ENCODE results near the gene PTGER1. TPM values are rescaled to one million over a fixed set of nuclear protein-coding genes. Genes with fewer than 3 reads are reported as not detected.

The PTGER1 gene
- total and polyA plus RNA-seq, 2 of the 8 experiments (the other 6 are each of a cell fraction or from before 2014, with no cell fraction given), result 0.20 to 0.41 TPM

DNA sequence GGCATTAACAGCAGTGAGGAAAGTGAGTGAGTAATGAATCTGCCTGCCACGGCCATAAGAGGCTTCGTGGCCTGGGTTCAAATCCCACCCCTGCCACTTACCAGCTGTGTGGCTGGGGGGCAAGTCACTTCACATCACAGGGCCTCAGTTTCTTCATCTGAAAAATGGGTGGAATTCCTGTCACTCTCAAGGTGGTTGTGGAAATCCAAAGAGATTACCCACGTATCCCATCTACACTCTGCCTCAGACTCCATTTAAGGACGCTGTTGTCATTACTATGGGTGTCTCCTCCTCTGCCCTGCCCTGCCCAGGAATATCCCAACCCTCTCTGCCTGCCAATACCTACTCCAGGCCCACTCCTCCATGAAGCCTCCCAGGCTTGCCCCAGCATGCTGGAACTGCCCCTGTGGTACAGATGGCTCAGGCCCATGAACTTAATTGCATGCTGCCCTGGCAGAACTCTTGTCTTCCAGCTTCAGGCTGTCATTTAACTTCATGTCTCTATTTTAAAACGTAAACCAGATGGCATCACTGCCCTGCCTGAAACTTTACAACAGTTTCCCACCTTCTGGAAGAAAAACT lies 17.7 kb upstream of the PTGER1 start:
- POLR2A ChIA-PET (ENCODE audit: partially characterized antibody), result interaction anchor here (0.7 to 6.0 kb wide), 6 partner anchors 10 to 350 kb away, joined by 3 to 45 read pairs (median 3); no protein-coding TSS in a partner anchor
- H2BK15ac ChIP-seq (ENCODE audit: low read length), result no peak overlapping the region
- H3K23me2 ChIP-seq (ENCODE audit: low read depth, low read length), result peaks cover 7% of the 10 kb centered on the region; the same call in 1 of the 2 replicates
- H3K4ac ChIP-seq (replicated peaks; ENCODE audit: insufficient read length, low read depth, low read length), result no peak overlapping the region
- no peak overlapping the region for H2AK5ac ChIP-seq (ENCODE audit: low read depth, low read length)
- H3K4me1 ChIP-seq (replicated peaks in 1 of 4; ENCODE audit: control insufficient read depth in 3 of 4, insufficient read depth in 4 of 4, low read length in 3 of 4), result peaks cover 0 to 13% (median 6%) of the 10 kb centered on the region in 4 experiments; a peak in 5 of 7 replicates
- H2BK20ac ChIP-seq (ENCODE audit: low read length), result no peak overlapping the region
- H4K8ac ChIP-seq (ENCODE audit: extremely low read depth, insufficient read depth, low read length), result no peak overlapping the region
- no peak overlapping the region for H3K27ac ChIP-seq (ENCODE audit: low read depth, low read length)
- H2AFZ ChIP-seq (ENCODE audit: low read length), result no peak overlapping the region
- peaks cover 0 to 11% of the 10 kb centered on the region in 2 experiments; a peak in 2 of 4 replicates for H3K79me2 ChIP-seq (ENCODE audit: control insufficient read depth in 1 of 2, insufficient read depth in 2 of 2, low read length in 2 of 2)
- no peak overlapping the region for H3K4me2 ChIP-seq (ENCODE audit: insufficient read depth in 1 of 2, low read depth in 2 of 2, low read length in 2 of 2)
- no peak overlapping the region for H3K9ac ChIP-seq (replicated peaks in 1 of 4; ENCODE audit: extremely low read depth in 1 of 4, low read depth in 3 of 4, low read length in 3 of 4)
- no peaks in the 10 kb centered on the region for H3K27me3 ChIP-seq (replicated peaks in 1 of 4; ENCODE audit: control insufficient read depth in 3 of 4, extremely low read depth in 1 of 4, insufficient read depth in 3 of 4, low read length in 3 of 4)
- H4K5ac ChIP-seq (ENCODE audit: insufficient read length, low read depth, low read length), result no peak overlapping the region
- peaks cover 3% of the 10 kb centered on the region for H3K79me1 ChIP-seq (ENCODE audit: low read depth, low read length)
- H3K23ac ChIP-seq (ENCODE audit: insufficient read length), result no peak overlapping the region
- no peaks in the 10 kb centered on the region for H3K9me3 ChIP-seq (ENCODE audit: insufficient read depth in 2 of 2, low read depth in 1 of 2, low read length in 1 of 2)
- peaks cover 0 to 12% (median 1%) of the 10 kb centered on the region in 4 experiments; a peak in 5 of 8 replicates for H3K36me3 ChIP-seq (ENCODE audit: control insufficient read depth in 2 of 4, insufficient read depth in 4 of 4, low read length in 3 of 4)
- H3K4me3 ChIP-seq (ENCODE audit: extremely low read depth in 1 of 4, insufficient read depth in 2 of 4, low read depth in 3 of 4, low read length in 4 of 4), result no peak overlapping the region
- no peak for FAIRE-seq
- no peak overlapping the region for H4K91ac ChIP-seq (replicated peaks; ENCODE audit: insufficient read length, low read length)
- no peak overlapping the region for H2BK120ac ChIP-seq (replicated peaks; ENCODE audit: low read depth, low read length)
- no peak for DNase-seq (ENCODE audit: low read depth in 1 of 2, low spot score in 2 of 2)
- H3K14ac ChIP-seq (ENCODE audit: insufficient read length), result no peak overlapping the region
- no peak overlapping the region for H3K18ac ChIP-seq (ENCODE audit: extremely low read depth, low read length)
- 100% methylated on average over 5 of the region's 5 CpGs; no CpG with 5 or more reads in 1 of the 2 experiments for WGBS, 2 experiments (ENCODE audit: extremely low coverage in 1 of 2, insufficient coverage in 1 of 2, insufficient read length in 1 of 2, insufficient replicate concordance in 2 of 2, low coverage in 1 of 2, low lambda C conversion rate in 2 of 2, missing lambda C conversion rate in 1 of 2)
- H2BK12ac ChIP-seq (ENCODE audit: low read depth, low read length), result no peak overlapping the region
- H2BK5ac ChIP-seq (ENCODE audit: low read depth, low read length), result no peak overlapping the region
- no peak overlapping the region for H3K56ac ChIP-seq (replicated peaks; ENCODE audit: insufficient read length, low read depth, low read length)
- H4K20me1 ChIP-seq (replicated peaks in 1 of 2; ENCODE audit: control insufficient read depth in 1 of 2, insufficient read depth in 2 of 2, low read length in 2 of 2), result peaks cover 0 to 10% of the 10 kb centered on the region in 2 experiments
- CTCF ChIA-PET (ENCODE audit: partially characterized antibody), result interaction anchor here (0.6 to 6.4 kb wide), 5 partner anchors 11 to 20 kb away, joined by 3 to 34 read pairs (median 4); no protein-coding TSS in a partner anchor
- TF ChIP-seq CREB1 (IDR thresholded peaks at IDR 0.05) (no peak), JUND (IDR thresholded peaks at IDR 0.05; ENCODE audit: low read length) (no peak), RBBP5 (IDR thresholded peaks at IDR 0.05; ENCODE audit: borderline replicate concordance, low read depth, low read length) (no peak), MAX (IDR thresholded peaks at IDR 0.05) (no peak), SIN3A (conservative IDR thresholded peaks at IDR 0.05 in 1 of 2, IDR thresholded peaks at IDR 0.05 in 1 of 2; ENCODE audit: low read depth in 1 of 2, low read length in 2 of 2) (no peak), BRCA1 (IDR thresholded peaks at IDR 0.05; ENCODE audit: low read depth, low read length) (no peak), CTBP2 (IDR thresholded peaks at IDR 0.05; ENCODE audit: borderline replicate concordance, insufficient read depth, insufficient read length, low read length) (no peak), SIX5 (IDR thresholded peaks at IDR 0.05; ENCODE audit: low read depth, low read length) (no peak), SP1 (IDR thresholded peaks at IDR 0.05; ENCODE audit: low read depth, low read length) (no peak), FOSL1 (IDR thresholded peaks at IDR 0.05; ENCODE audit: insufficient read depth, low read depth, low read length) (no peak), KDM4A (IDR thresholded peaks at IDR 0.05; ENCODE audit: low read depth, low read length, severe bottlenecking) (no peak)
- TF ChIP-seq, protein P1, sequence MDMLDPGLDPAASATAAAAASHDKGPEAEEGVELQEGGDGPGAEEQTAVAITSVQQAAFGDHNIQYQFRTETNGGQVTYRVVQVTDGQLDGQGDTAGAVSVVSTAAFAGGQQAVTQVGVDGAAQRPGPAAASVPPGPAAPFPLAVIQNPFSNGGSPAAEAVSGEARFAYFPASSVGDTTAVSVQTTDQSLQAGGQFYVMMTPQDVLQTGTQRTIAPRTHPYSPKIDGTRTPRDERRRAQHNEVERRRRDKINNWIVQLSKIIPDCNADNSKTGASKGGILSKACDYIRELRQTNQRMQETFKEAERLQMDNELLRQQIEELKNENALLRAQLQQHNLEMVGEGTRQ (IDR thresholded peaks at IDR 0.05; ENCODE audit: low read length), result no peak
